Skeletal muscle satellite cell (primary cell): Measurements from ENCODE around the gene WDR1.

Source experiments
- H3K27me3 ChIP-seq: 2 replicates; pipeline ENCODE4 v1.7.0; 2013; ENCODE audit warnings: low read length; ENCODE audit not compliant: control insufficient read depth, insufficient read depth
- H3K36me3 ChIP-seq: 2 replicates; pipeline ENCODE4 v1.7.0; 2013; ENCODE audit warnings: mild to moderate bottlenecking, control low read depth, low read length; ENCODE audit not compliant: insufficient read depth
- H3K4me1 ChIP-seq: 2 replicates; pipeline ENCODE4 v1.7.0; 2013; ENCODE audit warnings: low read length; ENCODE audit not compliant: control insufficient read depth, insufficient read depth
- H3K4me2 ChIP-seq: 2 replicates; pipeline ENCODE4 v1.7.0; 2013; ENCODE audit warnings: mild to moderate bottlenecking, low read length
- H3K4me3 ChIP-seq: 2 replicates; pipeline ENCODE4 v1.7.0; 2013; ENCODE audit warnings: low read length
- H3K9ac ChIP-seq: 2 replicates; pipeline ENCODE4 v1.7.0; 2013; ENCODE audit warnings: mild to moderate bottlenecking, low read depth, low read length, moderate library complexity
- H3K9me3 ChIP-seq: replicated peaks from 2 replicates; pipeline ENCODE4 v1.7.0; 2013; ENCODE audit warnings: mild to moderate bottlenecking, control low read depth, low read length

Gene WDR1

DNA sequence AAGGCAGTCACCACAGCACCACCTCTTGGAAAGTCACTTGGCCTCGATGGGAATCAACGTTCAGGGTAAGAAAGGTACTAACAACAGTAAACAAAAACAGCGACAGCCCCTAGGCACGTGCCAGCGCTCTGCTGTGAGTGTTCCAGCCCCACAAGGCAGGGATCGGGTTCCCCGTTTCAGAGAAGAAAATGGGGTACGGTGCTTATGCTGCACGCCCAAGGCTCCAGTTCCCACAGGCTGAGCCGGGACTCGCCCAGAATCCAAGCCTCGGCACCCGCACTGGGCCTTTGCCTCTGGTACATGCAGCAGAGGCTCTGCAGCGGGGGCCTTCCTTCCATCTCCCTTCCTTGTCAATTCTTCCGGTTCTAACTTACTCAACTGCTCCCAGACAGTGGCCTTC, 37.3 kb downstream of the WDR1 start:
- H3K4me1 ChIP-seq, result peaks cover 10% of the 10 kb centered on the region
- no peaks in the 10 kb centered on the region for H3K27me3 ChIP-seq
- H3K4me3 ChIP-seq, result no peak overlapping the region
- no peaks in the 10 kb centered on the region for H3K9me3 ChIP-seq
- peaks cover 98% of the 10 kb centered on the region for H3K36me3 ChIP-seq
- no peak overlapping the region for H3K9ac ChIP-seq
- H3K4me2 ChIP-seq, result no peak overlapping the region

DNA sequence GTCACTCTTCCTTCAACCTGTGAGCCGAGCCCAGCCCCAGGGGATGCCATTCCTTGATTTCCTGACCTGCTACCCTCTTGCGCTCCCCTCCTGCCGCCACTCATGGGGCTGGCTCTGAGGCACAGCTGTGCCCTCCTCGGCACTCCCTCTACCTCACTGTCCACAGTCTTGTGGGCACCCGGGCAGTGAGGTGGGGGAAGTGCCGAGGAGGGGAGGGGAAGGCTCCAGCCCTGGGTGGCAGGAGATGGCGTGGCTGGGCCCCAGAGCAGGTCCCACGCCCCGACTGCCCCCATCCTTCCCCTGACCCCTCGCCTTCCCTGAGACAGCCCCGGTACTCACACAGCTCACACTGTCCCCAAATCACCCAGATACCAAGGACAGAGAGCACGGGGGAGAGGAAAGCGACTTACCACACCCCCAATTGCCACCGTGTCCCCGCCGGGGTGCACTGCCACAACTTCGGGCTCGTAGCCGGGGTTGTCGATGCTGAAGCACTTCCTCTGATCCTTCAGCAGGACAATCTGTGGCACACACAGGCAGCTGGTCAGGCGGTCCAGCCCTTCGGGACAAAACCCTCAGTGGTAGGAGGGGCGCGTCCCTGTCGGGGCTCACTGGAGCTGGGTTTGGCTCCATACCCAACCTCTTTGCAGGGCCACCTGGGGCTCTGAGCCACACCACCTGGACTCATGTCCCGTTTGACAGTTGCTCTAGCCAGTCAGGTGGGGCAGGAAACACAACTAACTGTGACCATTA, 37.9 kb downstream of the WDR1 start:
- no peaks in the 10 kb centered on the region for H3K9me3 ChIP-seq
- no peak overlapping the region for H3K4me2 ChIP-seq
- H3K9ac ChIP-seq, result no peak overlapping the region
- no peak overlapping the region for H3K4me3 ChIP-seq
- peaks cover 98% of the 10 kb centered on the region for H3K36me3 ChIP-seq
- H3K27me3 ChIP-seq, result no peaks in the 10 kb centered on the region
- peaks cover 10% of the 10 kb centered on the region for H3K4me1 ChIP-seq

GRCh38 chr4:10077483-10078335, 38.9 kb downstream of the WDR1 start:
- no peaks in the 10 kb centered on the region for H3K27me3 ChIP-seq
- H3K9me3 ChIP-seq, result no peaks in the 10 kb centered on the region
- peaks cover 10% of the 10 kb centered on the region for H3K4me1 ChIP-seq
- H3K4me2 ChIP-seq, result no peak overlapping the region
- H3K9ac ChIP-seq, result no peak overlapping the region
- H3K36me3 ChIP-seq, result peaks cover 98% of the 10 kb centered on the region
- no peak overlapping the region for H3K4me3 ChIP-seq

GRCh38 chr4:10077076-10077475, 39.5 kb downstream of the WDR1 start:
- Histone ChIP-seq H3K4me3 (no peak overlapping the region), H3K27me3 (no peaks in the 10 kb centered on the region), H3K4me2 (no peak overlapping the region), H3K9ac (no peak overlapping the region), H3K9me3 (no peaks in the 10 kb centered on the region), H3K4me1 (peaks cover 10% of the 10 kb centered on the region), H3K36me3 (peaks cover 98% of the 10 kb centered on the region)

- Histone ChIP-seq H3K9ac (no peak overlapping the region), H3K9me3 (no peaks in the 10 kb centered on the region), H3K36me3 (peaks cover 94% of the 10 kb centered on the region), H3K4me2 (no peak overlapping the region), H3K27me3 (no peaks in the 10 kb centered on the region), H3K4me1 (peaks cover 10% of the 10 kb centered on the region), H3K4me3 (no peak overlapping the region)
Measured at GRCh38 chr4:10075953-10076391, 40.6 kb downstream of the WDR1 start.

DNA sequence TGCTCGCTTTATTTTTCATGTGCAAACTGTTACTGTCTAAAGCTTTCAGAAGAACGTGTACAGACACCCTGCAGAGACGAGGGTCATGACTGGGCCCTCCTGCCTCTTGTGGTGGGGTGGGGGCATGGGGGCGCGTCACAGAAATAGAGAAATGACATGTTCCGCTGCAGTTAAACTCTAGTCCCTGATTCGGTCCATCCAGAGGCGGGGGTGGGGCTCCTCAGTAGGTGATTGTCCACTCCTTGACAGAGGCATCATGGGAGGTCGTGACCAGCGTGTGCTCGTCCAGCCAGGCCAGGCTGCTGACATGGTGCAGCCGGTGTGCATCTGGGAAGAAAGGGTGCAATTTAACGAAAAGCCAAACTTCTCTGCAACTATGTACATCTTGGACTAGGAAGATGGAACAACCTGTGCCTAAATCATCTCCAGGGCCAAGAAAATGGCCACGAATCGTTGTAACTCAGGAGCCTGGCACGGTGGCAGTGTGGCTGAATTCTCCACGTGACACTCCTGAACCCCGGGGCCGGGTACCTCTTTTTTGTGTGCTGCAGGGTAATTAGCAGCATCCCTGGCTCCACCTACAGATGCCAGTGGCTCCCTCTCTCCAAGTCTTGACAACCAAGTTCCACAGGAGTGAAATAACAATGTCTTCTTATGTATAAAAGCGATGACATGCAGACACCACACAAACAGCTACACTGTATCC, 41.3 kb downstream of the WDR1 start:
- Histone ChIP-seq H3K27me3 (no peaks in the 10 kb centered on the region), H3K9ac (no peak overlapping the region), H3K4me3 (no peak overlapping the region), H3K4me2 (no peak overlapping the region), H3K4me1 (peaks cover 10% of the 10 kb centered on the region), H3K36me3 (peaks cover 87% of the 10 kb centered on the region), H3K9me3 (no peaks in the 10 kb centered on the region)

- Histone ChIP-seq H3K4me3 (no peak overlapping the region), H3K9me3 (no peaks in the 10 kb centered on the region), H3K4me1 (peaks cover 10% of the 10 kb centered on the region), H3K9ac (no peak overlapping the region), H3K27me3 (no peaks in the 10 kb centered on the region), H3K36me3 (peaks cover 81% of the 10 kb centered on the region), H3K4me2 (no peak overlapping the region)
Measured at GRCh38 chr4:10074767-10075105, 41.9 kb downstream of the WDR1 start.

GRCh38 chr4:10074076-10074766, 42.4 kb downstream of the WDR1 start:
- no peak overlapping the region for H3K9ac ChIP-seq
- H3K27me3 ChIP-seq, result no peaks in the 10 kb centered on the region
- peaks cover 81% of the 10 kb centered on the region for H3K36me3 ChIP-seq
- H3K4me2 ChIP-seq, result no peak overlapping the region
- H3K4me1 ChIP-seq, result peaks cover 10% of the 10 kb centered on the region
- H3K9me3 ChIP-seq, result no peaks in the 10 kb centered on the region
- no peak overlapping the region for H3K4me3 ChIP-seq

DNA sequence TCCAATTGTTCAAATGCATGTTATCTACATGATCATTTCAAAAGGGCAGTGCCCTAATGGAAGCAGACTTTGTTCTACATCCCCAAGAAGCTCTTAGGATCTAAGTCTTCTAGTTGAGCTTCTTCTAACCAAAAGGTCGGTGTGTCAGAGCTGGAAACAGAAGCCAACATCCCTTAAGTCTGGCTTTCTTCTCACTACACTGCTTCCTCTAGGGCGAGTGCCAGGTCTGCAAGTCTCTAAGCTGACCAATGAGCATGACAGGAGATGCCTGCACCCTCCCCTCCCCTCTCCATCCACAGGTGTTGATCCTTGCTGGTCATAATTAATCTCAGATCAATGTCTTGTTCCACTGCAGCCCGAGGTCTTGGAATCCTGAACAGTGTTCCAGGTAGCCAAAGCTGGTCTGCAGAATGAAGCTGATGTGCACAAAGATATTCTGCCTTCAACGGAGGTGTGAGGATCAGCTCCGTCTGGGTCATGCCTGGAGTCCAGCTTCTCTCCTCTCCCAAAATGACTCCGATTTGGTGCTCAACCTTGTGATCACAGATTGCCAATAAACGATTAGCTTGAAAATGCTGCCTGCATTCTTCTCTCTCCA, 44.1 kb downstream of the WDR1 start:
- Histone ChIP-seq H3K4me1 (peaks cover under 1% of the 10 kb centered on the region), H3K36me3 (peaks cover 74% of the 10 kb centered on the region), H3K9ac (no peak overlapping the region), H3K27me3 (no peaks in the 10 kb centered on the region), H3K9me3 (no peaks in the 10 kb centered on the region), H3K4me2 (no peak overlapping the region), H3K4me3 (no peak overlapping the region)

DNA sequence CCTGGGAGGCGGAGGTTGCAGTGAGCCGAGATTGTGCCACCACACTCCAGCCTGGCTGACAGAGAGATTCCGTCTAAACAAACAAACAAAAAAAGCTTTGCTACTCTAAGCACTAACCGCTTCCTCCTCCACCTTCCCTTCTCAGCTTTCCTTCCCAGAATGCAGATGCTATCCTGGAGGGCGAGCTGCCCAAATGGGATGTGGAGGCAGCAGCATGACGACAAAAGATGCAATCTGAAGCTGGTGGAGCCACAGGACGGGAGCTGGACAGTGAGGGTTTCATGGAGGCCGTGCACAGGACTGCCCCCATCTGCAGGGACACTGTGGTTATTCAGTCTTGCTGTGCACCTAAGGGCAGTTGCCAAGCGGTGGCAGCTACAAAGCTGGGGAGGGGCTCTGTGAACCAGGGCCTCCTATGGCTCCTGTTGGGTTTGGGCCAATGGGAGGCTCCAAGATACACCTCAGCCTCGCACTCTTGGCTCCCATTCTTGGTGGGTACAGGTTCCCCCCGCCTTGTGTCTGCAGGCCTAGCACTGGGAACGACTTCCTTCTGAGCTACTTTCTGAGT, 47.4 kb downstream of the WDR1 start:
- Histone ChIP-seq H3K9ac (no peak overlapping the region), H3K9me3 (no peaks in the 10 kb centered on the region), H3K4me1 (no peaks in the 10 kb centered on the region), H3K36me3 (peaks cover 46% of the 10 kb centered on the region), H3K27me3 (no peaks in the 10 kb centered on the region), H3K4me3 (no peak overlapping the region), H3K4me2 (no peak overlapping the region)
